Mesodermal cell (in vitro differentiated cells): ENCODE data around the gene CCDC102B.
"Not testable (repeated sequence)": the region's sequence is repeated elsewhere in the genome, so short reads cannot be mapped to it uniquely, and the experiment has no call there.

Source experiments
- H3K27ac ChIP-seq: 2 replicates; pipeline ENCODE4 v1.7.0; 2013; ENCODE audit warnings: mild to moderate bottlenecking, low read depth, low read length, moderate library complexity; ENCODE audit not compliant: severe bottlenecking
- H3K36me3 ChIP-seq: 2 replicates; pipeline ENCODE4 v1.7.1; 2013; ENCODE audit warnings: mild to moderate bottlenecking, low read length, moderate library complexity; ENCODE audit not compliant: control insufficient read depth, insufficient read depth
- H3K4me1 ChIP-seq: one replicate; pipeline ENCODE4 v1.7.1; 2013; ENCODE audit warnings: mild to moderate bottlenecking, low read length; ENCODE audit not compliant: insufficient read depth, control insufficient read depth, poor library complexity, severe bottlenecking
- H3K4me3 ChIP-seq: 2 replicates; pipeline ENCODE4 v1.7.0; 2013; ENCODE audit warnings: low read length, control low read depth, mild to moderate bottlenecking; ENCODE audit not compliant: insufficient read depth, poor library complexity, severe bottlenecking; ENCODE audit errors: extremely low read depth
- H3K9me3 ChIP-seq: 2 replicates; pipeline ENCODE4 v1.7.1; 2013; ENCODE audit warnings: mild to moderate bottlenecking, low read length, moderate library complexity; ENCODE audit not compliant: control insufficient read depth
- WGBS, 2 experiments: methylation state at CpG; one replicate each; pipeline ENCODE4 v1.1.5; 2013; ENCODE audit warnings: missing lambda C conversion rate in 2 of 2; ENCODE audit not compliant: insufficient coverage in 2 of 2; 5-methylcytosine and 5-hydroxymethylcytosine counted together

The CCDC102B gene

GRCh38 chr18:69000366-69000765 lies 202.5 kb downstream of the CCDC102B start:
- Histone ChIP-seq H3K9me3 (no peaks in the 10 kb centered on the region), H3K4me1 (no peaks in the 10 kb centered on the region), H3K36me3 (no peaks in the 10 kb centered on the region), H3K27ac (no peak overlapping the region), H3K4me3 (no peak overlapping the region)
- no CpG with 5 or more reads among the region's 1 CpG for WGBS, 2 experiments

- no peaks in the 10 kb centered on the region for H3K9me3 ChIP-seq
- WGBS, 2 experiments, result 85 to 97% methylated on average over 5 of the region's 6 CpGs
- H3K4me3 ChIP-seq, result no peak overlapping the region
- no peak overlapping the region for H3K27ac ChIP-seq
- H3K4me1 ChIP-seq, result no peaks in the 10 kb centered on the region
- H3K36me3 ChIP-seq, result no peaks in the 10 kb centered on the region
Measured at GRCh38 chr18:69002233-69002632, 204.4 kb downstream of the CCDC102B start.

DNA sequence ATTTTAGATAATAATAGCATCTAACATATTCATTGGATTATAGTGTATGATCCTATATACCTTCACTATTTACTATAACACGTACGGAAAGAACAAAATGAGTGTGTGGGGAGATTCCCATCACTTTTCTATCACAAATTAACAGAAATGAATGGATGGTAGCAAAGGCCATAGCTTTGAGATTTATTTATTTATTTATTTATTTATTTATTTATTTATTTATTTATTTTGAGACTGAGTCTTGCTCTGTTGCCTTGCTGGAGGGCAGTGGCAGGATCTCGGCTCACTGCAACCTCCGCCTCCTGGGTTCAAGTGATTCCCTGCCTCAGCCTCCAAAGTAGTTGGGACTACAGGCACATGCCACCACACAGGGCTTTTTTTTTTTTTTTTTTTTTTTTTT lies 208.3 kb downstream of the CCDC102B start:
- H3K36me3 ChIP-seq, H3K4me1 ChIP-seq, H3K9me3 ChIP-seq, H3K27ac ChIP-seq, H3K4me3 ChIP-seq: not testable (repeated sequence)
- WGBS, 2 experiments, result 100% methylated on average over 1 of the region's 4 CpGs; no CpG with 5 or more reads in 1 of the 2 experiments

DNA sequence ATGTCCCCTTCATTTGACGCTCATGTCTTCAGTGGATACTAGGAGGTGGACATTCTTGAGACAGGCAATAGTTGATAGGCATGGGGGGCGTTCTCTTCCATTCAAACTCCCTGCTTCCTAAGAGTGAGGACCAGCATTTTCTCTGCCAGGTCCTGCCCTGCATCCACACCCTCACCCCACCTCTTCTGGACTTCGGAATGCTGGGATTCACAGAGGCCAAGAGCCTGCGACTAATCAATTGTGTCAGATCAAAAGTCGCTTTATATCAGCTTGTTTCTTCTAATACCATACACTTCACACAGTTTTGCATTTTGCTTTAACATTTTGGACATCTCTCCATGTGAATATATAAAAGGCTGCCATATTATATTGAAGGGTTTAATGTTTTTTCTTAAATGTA lies 210.7 kb downstream of the CCDC102B start:
- Histone ChIP-seq H3K36me3 (no peaks in the 10 kb centered on the region), H3K9me3 (no peaks in the 10 kb centered on the region), H3K4me3 (no peak overlapping the region), H3K27ac (no peak overlapping the region), H3K4me1 (no peaks in the 10 kb centered on the region)
- 77 to 78% methylated on average over 1 to 3 of the region's 5 CpGs for WGBS, 2 experiments

DNA sequence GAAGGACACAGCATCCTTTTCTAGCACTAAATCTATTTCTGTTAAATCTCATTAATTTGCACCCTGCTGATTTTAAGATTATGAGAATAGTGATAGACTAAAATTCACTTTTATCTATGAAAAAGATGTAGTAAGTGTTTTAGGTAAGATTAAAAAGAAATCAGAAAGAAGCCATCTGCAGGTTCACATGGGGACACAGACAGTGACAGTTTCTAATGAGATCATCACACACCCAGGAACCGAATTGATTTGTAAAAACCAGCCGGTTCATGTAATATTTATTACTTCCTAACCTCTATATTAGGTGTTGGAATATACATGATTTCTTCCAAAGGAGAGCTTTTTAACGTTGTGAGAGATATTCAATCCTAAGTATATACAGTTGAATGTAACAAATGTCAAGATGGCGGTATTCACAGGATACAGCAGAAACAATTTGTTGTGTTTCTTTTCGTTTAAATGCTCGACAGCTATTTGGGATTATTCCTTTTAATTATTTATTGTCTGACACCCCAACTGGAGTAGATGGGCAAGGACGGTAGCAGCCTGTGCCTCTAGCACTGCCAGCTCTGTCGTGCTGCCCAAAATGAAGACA lies 223.4 kb downstream of the CCDC102B start:
- 92 to 94% methylated on average over 2 to 6 of the region's 8 CpGs for WGBS, 2 experiments
- H3K27ac ChIP-seq, result no peak overlapping the region
- no peaks in the 10 kb centered on the region for H3K4me1 ChIP-seq
- no peaks in the 10 kb centered on the region for H3K36me3 ChIP-seq
- no peaks in the 10 kb centered on the region for H3K9me3 ChIP-seq
- no peak overlapping the region for H3K4me3 ChIP-seq

GRCh38 chr18:69022426-69022825 lies 224.5 kb downstream of the CCDC102B start:
- WGBS, 2 experiments, result no CpG with 5 or more reads among the region's 1 CpG
- Histone ChIP-seq H3K36me3 (no peaks in the 10 kb centered on the region), H3K9me3 (no peaks in the 10 kb centered on the region), H3K4me1 (no peaks in the 10 kb centered on the region), H3K27ac (no peak overlapping the region), H3K4me3 (no peak overlapping the region)

- H3K36me3 ChIP-seq, result no peaks in the 10 kb centered on the region
- no peaks in the 10 kb centered on the region for H3K9me3 ChIP-seq
- H3K27ac ChIP-seq, result no peak overlapping the region
- no CpG with 5 or more reads among the region's 1 CpG for WGBS, 2 experiments
- no peak overlapping the region for H3K4me3 ChIP-seq
- no peaks in the 10 kb centered on the region for H3K4me1 ChIP-seq
Measured at GRCh38 chr18:69031571-69031970, 233.7 kb downstream of the CCDC102B start.

GRCh38 chr18:69032009-69032408 lies 234.1 kb downstream of the CCDC102B start:
- Histone ChIP-seq H3K4me3 (no peak overlapping the region), H3K4me1 (no peaks in the 10 kb centered on the region), H3K36me3 (no peaks in the 10 kb centered on the region), H3K27ac (no peak overlapping the region), H3K9me3 (no peaks in the 10 kb centered on the region)

GRCh38 chr18:69035756-69036155 lies 237.9 kb downstream of the CCDC102B start:
- no peak overlapping the region for H3K27ac ChIP-seq

DNA sequence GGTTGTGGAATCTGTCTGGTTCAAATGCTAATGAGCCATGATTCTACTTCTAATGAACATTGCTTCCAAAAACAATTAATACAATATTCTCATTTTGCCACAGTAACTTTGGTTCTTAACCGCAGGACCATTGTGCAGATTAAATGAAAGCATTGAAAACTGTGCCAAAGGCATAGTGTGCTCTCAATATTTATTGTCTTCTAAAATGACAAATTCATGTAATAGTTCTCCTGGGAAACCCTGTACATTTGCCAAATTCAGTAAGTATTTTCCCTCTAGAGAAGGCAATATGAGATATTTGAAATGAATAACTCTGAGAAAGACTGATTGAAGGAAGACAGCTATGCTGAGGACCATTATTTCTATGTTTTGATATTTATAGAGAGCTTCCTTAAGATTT lies 246.3 kb downstream of the CCDC102B start:
- WGBS, 2 experiments, result no CpG with 5 or more reads among the region's 1 CpG
- Histone ChIP-seq H3K36me3 (no peaks in the 10 kb centered on the region), H3K4me3 (no peak overlapping the region), H3K9me3 (no peaks in the 10 kb centered on the region), H3K4me1 (no peaks in the 10 kb centered on the region), H3K27ac (no peak overlapping the region)

More at GRCh38 chr18:69035756-69036155, 237.9 kb downstream of the CCDC102B start:
- H3K4me3 ChIP-seq, result no peak overlapping the region
- no peaks in the 10 kb centered on the region for H3K9me3 ChIP-seq
- no peaks in the 10 kb centered on the region for H3K4me1 ChIP-seq
- H3K36me3 ChIP-seq, result no peaks in the 10 kb centered on the region
- no CpG with 5 or more reads among the region's 1 CpG for WGBS, 2 experiments

GRCh38 chr18:69064063-69064462 lies 266.2 kb downstream of the CCDC102B start:
- WGBS, 2 experiments, result no CpG with 5 or more reads among the region's 4 CpGs
- no peaks in the 10 kb centered on the region for H3K9me3 ChIP-seq
- H3K4me3 ChIP-seq, result no peak overlapping the region
- no peaks in the 10 kb centered on the region for H3K36me3 ChIP-seq
- no peaks in the 10 kb centered on the region for H3K4me1 ChIP-seq
- H3K27ac ChIP-seq, result no peak overlapping the region
